SK-N-SH (cell line): ENCODE results near the gene STX1A. TPM values are rescaled to one million over a fixed set of nuclear protein-coding genes. Genes with fewer than 3 reads are reported as not detected.

Source experiments
- CTCF ChIA-PET: fragments of 300-600, 350-600 bp; formaldehyde crosslinking; extraction: SDS; loops from one replicate; lab custom pipeline; 2021; lab: Yijun Ruan, JAX
- POLR2A ChIA-PET: fragments of 350-600 bp; sonication (Branson Sonifier 250); formaldehyde crosslinking; extraction: SDS; loops from one replicate; lab custom pipeline; 2020; ENCODE audit warnings: antibody characterized with exemption, inconsistent platforms; lab: Yijun Ruan, JAX
- DNase-seq: peaks from one replicate; pipeline ENCODE4 v3.0.0; 2012
- H2AFZ ChIP-seq: fragments of 200-600 bp; sonication (generic); 2 replicates; pipeline ENCODE4 v1.8.1; 2016; ENCODE audit warnings: antibody characterized with exemption, mild to moderate bottlenecking, low read depth
- H3F3A ChIP-seq: fragments of 200-600 bp; sonication (generic); replicated peaks from 2 replicates; pipeline ENCODE3; 2016; ENCODE audit warnings: antibody characterized with exemption, mild to moderate bottlenecking; ENCODE audit not compliant: insufficient read depth
- H3K27ac ChIP-seq, 2 experiments: fragments of 200-500 bp in 1 of 2; fragments of 200-600 bp in 1 of 2; sonication (Bioruptor generic) in 1 of 2; sonication (generic), shearing (Covaris generic) in 1 of 2; 2 replicates each; pipeline versions ENCODE4 v1.5.1 to v1.6.1; 2014 to 2016; ENCODE audit warnings: low read depth in 2 of 2, inconsistent platforms in 1 of 2, low read length in 1 of 2, mild to moderate bottlenecking in 1 of 2, mixed read lengths in 1 of 2
- H3K27me3 ChIP-seq: fragments of 200-600 bp; sonication (generic), shearing (Covaris generic); 2 replicates; pipeline ENCODE4 v1.6.1; 2016; ENCODE audit warnings: mixed run types; ENCODE audit not compliant: insufficient read depth
- H3K36me3 ChIP-seq, 2 experiments: fragments of 200-500 bp in 1 of 2; fragments of 200-600 bp in 1 of 2; sonication (Bioruptor generic) in 1 of 2; sonication (generic) in 1 of 2; replicated peaks in 1 of 2; 2 replicates each; pipeline versions ENCODE3 to v1.5.1; 2014 to 2016; ENCODE audit warnings: low read length in 1 of 2, mild to moderate bottlenecking in 1 of 2; ENCODE audit not compliant: insufficient read depth in 2 of 2, control insufficient read depth in 1 of 2
- H3K4me1 ChIP-seq, 2 experiments: fragments of 200-500 bp in 1 of 2; fragments of 200-600 bp in 1 of 2; sonication (Bioruptor generic) in 1 of 2; sonication (generic), shearing (Covaris generic) in 1 of 2; 2 replicates each; pipeline versions ENCODE4 v1.5.1 to v1.6.1; 2014 to 2016; ENCODE audit warnings: low read depth in 1 of 2, low read length in 1 of 2, mixed run types in 1 of 2; ENCODE audit not compliant: insufficient read depth in 2 of 2, control insufficient read depth in 1 of 2
- H3K4me2 ChIP-seq: fragments of 200-600 bp; sonication (generic), shearing (Covaris generic); 2 replicates; pipeline ENCODE4 v1.6.1; 2017; ENCODE audit warnings: mixed run types
- H3K4me3 ChIP-seq, 2 experiments: fragments of 200-500 bp in 1 of 2; fragments of 200-600 bp in 1 of 2; sonication (Bioruptor generic) in 1 of 2; sonication (generic), shearing (Covaris generic) in 1 of 2; 2 replicates each; pipeline versions ENCODE4 v1.5.1 to v1.8.1; 2014 to 2016; ENCODE audit warnings: low read depth in 2 of 2, inconsistent platforms in 1 of 2, low read length in 1 of 2, mild to moderate bottlenecking in 1 of 2, mixed read lengths in 1 of 2, moderate library complexity in 1 of 2
- H3K79me2 ChIP-seq: fragments of 200-600 bp; sonication (generic); 2 replicates; pipeline ENCODE4 v1.8.1; 2017; ENCODE audit warnings: mild to moderate bottlenecking; ENCODE audit not compliant: insufficient read depth
- H3K9ac ChIP-seq: fragments of 200-600 bp; sonication (generic); 2 replicates; pipeline ENCODE4 v1.6.1; 2017; ENCODE audit warnings: mixed run types
- H3K9me2 ChIP-seq: fragments of 200-600 bp; sonication (generic); 2 replicates; pipeline ENCODE4 v1.6.1; 2017; ENCODE audit warnings: mixed run types
- H3K9me3 ChIP-seq: fragments of 200-600 bp; sonication (generic); 2 replicates; pipeline ENCODE4 v1.6.1; 2017; ENCODE audit warnings: mixed run types, mild to moderate bottlenecking, moderate library complexity
- H4K20me1 ChIP-seq: fragments of 200-600 bp; sonication (generic); 2 replicates; pipeline ENCODE4 v1.6.1; 2017; ENCODE audit warnings: mild to moderate bottlenecking, mixed run types; ENCODE audit not compliant: insufficient read depth
- ELF1 ChIP-seq: IDR thresholded peaks from 2 replicates; pipeline ENCODE4 v1.4.0; 2012
- EP300 ChIP-seq, 2 experiments: IDR thresholded peaks; 2 replicates each; pipeline versions ENCODE4 v1.4.0 to v1.6.1; 2012; ENCODE audit warnings: borderline replicate concordance in 1 of 2, low read depth in 1 of 2, low read length in 1 of 2
- FOSL2 ChIP-seq: IDR thresholded peaks from 2 replicates; pipeline ENCODE4 v1.4.0; 2012; ENCODE audit warnings: low read depth, mild to moderate bottlenecking, moderate library complexity, borderline replicate concordance
- FOXJ3 ChIP-seq: sonication (generic); formaldehyde crosslinking; IDR thresholded peaks from 2 replicates; pipeline ENCODE4 v1.5.1; 2020; ENCODE audit warnings: mild to moderate bottlenecking, missing genetic modification reagents
- FOXM1 ChIP-seq: IDR thresholded peaks from 2 replicates; pipeline ENCODE4 v1.4.0; 2012; ENCODE audit warnings: low read depth, mild to moderate bottlenecking
- GABPA ChIP-seq: IDR thresholded peaks from 2 replicates; pipeline ENCODE4 v1.4.0; 2012; ENCODE audit warnings: low read depth, mild to moderate bottlenecking
- GATA2 ChIP-seq: sonication (generic); formaldehyde crosslinking; IDR thresholded peaks from 2 replicates; pipeline ENCODE4 v1.5.0; 2020; ENCODE audit warnings: mild to moderate bottlenecking, missing genetic modification reagents
- IRF3 ChIP-seq: fragments of 150-350 bp; IDR thresholded peaks from 2 replicates; pipeline ENCODE4 v1.6.1; 2016; ENCODE audit warnings: mild to moderate bottlenecking, low read depth, low read length
- MAX ChIP-seq: IDR thresholded peaks from 2 replicates; pipeline ENCODE4 v1.4.0; 2012; ENCODE audit warnings: low read depth
- MEF2A ChIP-seq: IDR thresholded peaks from 2 replicates; pipeline ENCODE4 v1.4.0; 2012; ENCODE audit warnings: low read depth, borderline replicate concordance
- MXI1 ChIP-seq: IDR thresholded peaks from 2 replicates; pipeline ENCODE4 v1.6.1; 2012; ENCODE audit warnings: mild to moderate bottlenecking, low read depth, low read length, improper control_type of control experiment
- NFIC ChIP-seq: IDR thresholded peaks from 2 replicates; pipeline ENCODE4 v1.4.0; 2012; ENCODE audit warnings: borderline replicate concordance
- NRF1 ChIP-seq: IDR thresholded peaks from 2 replicates; pipeline ENCODE4 v1.6.1; 2012; ENCODE audit warnings: low read depth, mild to moderate bottlenecking, low read length
- POLR2AphosphoS5 ChIP-seq: IDR thresholded peaks from 2 replicates; pipeline ENCODE4 v1.6.1; 2012; ENCODE audit warnings: low read depth, low read length
- RCOR1 ChIP-seq: fragments of 150-350 bp; IDR thresholded peaks from 2 replicates; pipeline ENCODE4 v1.6.1; 2017; ENCODE audit warnings: antibody characterized with exemption, low read length
- REST ChIP-seq: IDR thresholded peaks from 2 replicates; pipeline ENCODE4 v1.6.1; 2012; ENCODE audit warnings: mild to moderate bottlenecking, low read depth, low read length, moderate library complexity
- RFX5 ChIP-seq: IDR thresholded peaks from 2 replicates; pipeline ENCODE4 v1.6.1; 2012; ENCODE audit warnings: mild to moderate bottlenecking, improper control_type of control experiment, low read length
- RXRA ChIP-seq: IDR thresholded peaks from 2 replicates; pipeline ENCODE4 v1.4.0; 2012; ENCODE audit warnings: low read depth, mild to moderate bottlenecking, borderline replicate concordance
- SIN3A ChIP-seq: IDR thresholded peaks from 2 replicates; pipeline ENCODE4 v1.6.1; 2012; ENCODE audit warnings: low read depth, mild to moderate bottlenecking, low read length, moderate library complexity, borderline replicate concordance
- TAF1 ChIP-seq: IDR thresholded peaks from 2 replicates; pipeline ENCODE4 v1.6.1; 2012; ENCODE audit warnings: low read depth, mild to moderate bottlenecking, low read length, moderate library complexity, borderline replicate concordance
- TCF12 ChIP-seq: IDR thresholded peaks from 2 replicates; pipeline ENCODE4 v1.4.0; 2012
- WGBS: methylation state at CpG from one replicate; pipeline ENCODE4 v1.1.6; 2017; ENCODE audit warnings: low lambda C conversion rate; 5-methylcytosine and 5-hydroxymethylcytosine counted together
- polyA plus RNA-seq, 3 experiments: library from polyadenylated mRNA; depleted of rRNA; stranded (reverse); fragments of >200 nt; gene quantifications; 2 replicates each; pipeline ENCODE4 v1.2.3, GENCODE V29; 2012
- TF ChIP-seq, protein P1 (sequence below): fragments of 200-600 bp; sonication (generic); IDR thresholded peaks from 2 replicates; pipeline ENCODE4 v1.6.1; 2017; ENCODE audit warnings: antibody characterized with exemption, mild to moderate bottlenecking, moderate library complexity
- TF ChIP-seq, protein P2 (sequence below): IDR thresholded peaks from 2 replicates; pipeline ENCODE4 v1.4.0; 2012; ENCODE audit warnings: low read depth, borderline replicate concordance
- TF ChIP-seq, protein P3 (sequence below): IDR thresholded peaks from 2 replicates; pipeline ENCODE4; 2012

STX1A gene
- polyA plus RNA-seq, 1 of the 3 experiments (the other 2 are of a cell fraction) = 91.1 TPM

DNA sequence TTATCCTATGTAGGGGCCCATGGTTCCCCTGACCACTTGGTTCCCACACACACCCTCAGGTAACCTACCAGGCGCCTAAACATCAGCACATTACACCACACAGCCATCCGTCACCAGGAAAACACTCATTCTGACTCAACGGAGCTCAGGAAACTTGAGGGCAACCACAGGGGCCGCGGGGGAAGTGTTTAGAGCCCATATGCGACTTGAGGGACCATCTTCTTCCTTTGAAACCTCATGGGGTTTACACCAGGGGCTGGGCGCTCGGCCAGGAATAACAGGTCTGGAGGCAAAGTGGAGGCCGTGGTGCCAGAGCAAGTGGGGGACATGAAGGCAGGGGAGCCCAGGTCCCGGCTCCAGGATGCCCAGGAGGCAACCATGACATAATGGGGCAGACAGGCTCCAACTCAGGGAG lies 1.5 kb downstream of the STX1A start:
- Histone ChIP-seq H4K20me1 (peaks cover 52% of the 10 kb centered on the region), H2AFZ (no peak overlapping the region), H3K9ac (peak overlapping the region; percentile 96), H3K9me3 (no peaks in the 10 kb centered on the region), H3K79me2 (peaks cover 62% of the 10 kb centered on the region), H3K4me1 (peaks cover 23 to 42% of the 10 kb centered on the region in 2 experiments; a peak in 3 of 4 replicates), H3K9me2 (no peaks in the 10 kb centered on the region), H3K27ac (peak overlapping the region in 1 of 2 experiments; percentile 88; a peak in 2 of 4 replicates), H3K4me2 (peak overlapping the region; percentile 99), H3F3A (peaks cover 30% of the 10 kb centered on the region), H3K36me3 (peaks cover 2 to 32% of the 10 kb centered on the region in 2 experiments), H3K4me3 (peak overlapping the region; percentile 75 to 87; a peak in 3 of 4 replicates), H3K27me3 (no peaks in the 10 kb centered on the region)
- WGBS = 6% methylated on average over 10 of the region's 10 CpGs
- no peak for DNase-seq
- CTCF ChIA-PET = interaction anchor here (0.8 to 3.4 kb wide), 6 partner anchors 8 to 111 kb away, joined by 3 to 20 read pairs (median 4); no protein-coding TSS in a partner anchor
- POLR2A ChIA-PET = no interaction called here
- TF ChIP-seq MAX (peak; percentile 90), RXRA (peak; percentile 97), EP300 (IDR thresholded peaks at IDR 0.05; ENCODE audit: borderline replicate concordance in 1 of 2, low read depth in 1 of 2, low read length in 1 of 2) (peak in 1 of 2 experiments; percentile 95; a peak in 2 of 4 replicates), REST (peak; percentile 53; the same call in 1 of the 2 replicates), MXI1 (no peak), FOXM1 (peak; percentile 72; the same call in 1 of the 2 replicates), TAF1 (no peak), FOXJ3 (CRISPR knock-in tag) (no peak), GATA2 (CRISPR knock-in tag) (no peak), MEF2A (no peak; the same call in 1 of the 2 replicates), NRF1 (no peak), TCF12 (peak; percentile 96), IRF3 (no peak), NFIC (peak; percentile 98), RFX5 (no peak), RCOR1 (no peak), SIN3A (peak; percentile 61; the same call in 1 of the 2 replicates), GABPA (no peak), ELF1 (no peak), POLR2AphosphoS5 (peak; percentile 79; the same call in 1 of the 2 replicates), FOSL2 (peak; percentile 97)
- TF ChIP-seq, protein P1, sequence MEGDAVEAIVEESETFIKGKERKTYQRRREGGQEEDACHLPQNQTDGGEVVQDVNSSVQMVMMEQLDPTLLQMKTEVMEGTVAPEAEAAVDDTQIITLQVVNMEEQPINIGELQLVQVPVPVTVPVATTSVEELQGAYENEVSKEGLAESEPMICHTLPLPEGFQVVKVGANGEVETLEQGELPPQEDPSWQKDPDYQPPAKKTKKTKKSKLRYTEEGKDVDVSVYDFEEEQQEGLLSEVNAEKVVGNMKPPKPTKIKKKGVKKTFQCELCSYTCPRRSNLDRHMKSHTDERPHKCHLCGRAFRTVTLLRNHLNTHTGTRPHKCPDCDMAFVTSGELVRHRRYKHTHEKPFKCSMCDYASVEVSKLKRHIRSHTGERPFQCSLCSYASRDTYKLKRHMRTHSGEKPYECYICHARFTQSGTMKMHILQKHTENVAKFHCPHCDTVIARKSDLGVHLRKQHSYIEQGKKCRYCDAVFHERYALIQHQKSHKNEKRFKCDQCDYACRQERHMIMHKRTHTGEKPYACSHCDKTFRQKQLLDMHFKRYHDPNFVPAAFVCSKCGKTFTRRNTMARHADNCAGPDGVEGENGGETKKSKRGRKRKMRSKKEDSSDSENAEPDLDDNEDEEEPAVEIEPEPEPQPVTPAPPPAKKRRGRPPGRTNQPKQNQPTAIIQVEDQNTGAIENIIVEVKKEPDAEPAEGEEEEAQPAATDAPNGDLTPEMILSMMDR = no peak
- TF ChIP-seq, protein P2, sequence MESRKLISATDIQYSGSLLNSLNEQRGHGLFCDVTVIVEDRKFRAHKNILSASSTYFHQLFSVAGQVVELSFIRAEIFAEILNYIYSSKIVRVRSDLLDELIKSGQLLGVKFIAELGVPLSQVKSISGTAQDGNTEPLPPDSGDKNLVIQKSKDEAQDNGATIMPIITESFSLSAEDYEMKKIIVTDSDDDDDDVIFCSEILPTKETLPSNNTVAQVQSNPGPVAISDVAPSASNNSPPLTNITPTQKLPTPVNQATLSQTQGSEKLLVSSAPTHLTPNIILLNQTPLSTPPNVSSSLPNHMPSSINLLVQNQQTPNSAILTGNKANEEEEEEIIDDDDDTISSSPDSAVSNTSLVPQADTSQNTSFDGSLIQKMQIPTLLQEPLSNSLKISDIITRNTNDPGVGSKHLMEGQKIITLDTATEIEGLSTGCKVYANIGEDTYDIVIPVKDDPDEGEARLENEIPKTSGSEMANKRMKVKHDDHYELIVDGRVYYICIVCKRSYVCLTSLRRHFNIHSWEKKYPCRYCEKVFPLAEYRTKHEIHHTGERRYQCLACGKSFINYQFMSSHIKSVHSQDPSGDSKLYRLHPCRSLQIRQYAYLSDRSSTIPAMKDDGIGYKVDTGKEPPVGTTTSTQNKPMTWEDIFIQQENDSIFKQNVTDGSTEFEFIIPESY = 0 out of 2 replicates have a peak, but pooled peaks have one; percentile 75
- TF ChIP-seq, protein P3, sequence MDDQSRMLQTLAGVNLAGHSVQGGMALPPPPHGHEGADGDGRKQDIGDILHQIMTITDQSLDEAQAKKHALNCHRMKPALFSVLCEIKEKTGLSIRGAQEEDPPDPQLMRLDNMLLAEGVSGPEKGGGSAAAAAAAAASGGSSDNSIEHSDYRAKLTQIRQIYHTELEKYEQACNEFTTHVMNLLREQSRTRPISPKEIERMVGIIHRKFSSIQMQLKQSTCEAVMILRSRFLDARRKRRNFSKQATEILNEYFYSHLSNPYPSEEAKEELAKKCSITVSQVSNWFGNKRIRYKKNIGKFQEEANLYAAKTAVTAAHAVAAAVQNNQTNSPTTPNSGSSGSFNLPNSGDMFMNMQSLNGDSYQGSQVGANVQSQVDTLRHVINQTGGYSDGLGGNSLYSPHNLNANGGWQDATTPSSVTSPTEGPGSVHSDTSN = peak; percentile 86
